ENCODE measurements around the gene PCNT.
"Not testable (repeated sequence)": the region's sequence is repeated elsewhere in the genome, so short reads cannot be mapped to it uniquely, and the experiment has no call there.

PCNT gene

DNA sequence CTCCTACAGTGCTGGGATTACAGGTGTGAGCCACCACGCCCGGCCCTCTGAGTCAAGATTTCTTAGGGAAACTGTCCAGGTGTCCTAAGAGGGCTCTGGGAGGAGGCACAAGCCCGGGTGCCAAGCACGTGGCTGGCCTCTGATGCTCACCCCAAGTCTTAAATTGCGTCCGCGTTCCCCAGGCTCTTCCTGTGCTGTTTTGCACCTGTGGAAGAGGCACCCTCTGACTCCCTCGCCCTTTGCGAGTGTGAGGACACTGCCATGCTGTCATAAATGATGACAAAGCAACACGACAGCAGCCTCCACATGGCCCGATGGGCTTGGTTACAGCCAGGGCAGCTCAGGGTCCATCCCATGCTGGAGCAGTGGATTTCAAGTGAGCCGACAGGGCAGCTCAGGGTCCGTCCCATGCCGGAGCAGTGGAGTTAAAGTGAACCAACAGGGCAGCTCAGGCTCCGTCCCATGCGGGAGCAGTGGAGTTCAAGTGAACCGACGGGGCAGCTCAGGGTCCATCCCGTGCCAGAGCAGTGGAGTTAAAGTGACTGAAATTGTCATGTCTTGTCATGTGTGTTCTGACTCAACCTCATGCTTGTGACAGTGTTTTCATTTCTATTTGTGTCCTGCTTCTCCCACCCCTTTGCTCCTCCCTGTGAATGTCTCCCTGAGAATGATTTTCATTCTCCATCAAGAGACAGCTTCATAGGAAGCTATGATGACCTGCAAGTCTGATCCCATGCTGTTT is 33.9 kb downstream of the PCNT start:
- no peak for ATAC-seq

DNA sequence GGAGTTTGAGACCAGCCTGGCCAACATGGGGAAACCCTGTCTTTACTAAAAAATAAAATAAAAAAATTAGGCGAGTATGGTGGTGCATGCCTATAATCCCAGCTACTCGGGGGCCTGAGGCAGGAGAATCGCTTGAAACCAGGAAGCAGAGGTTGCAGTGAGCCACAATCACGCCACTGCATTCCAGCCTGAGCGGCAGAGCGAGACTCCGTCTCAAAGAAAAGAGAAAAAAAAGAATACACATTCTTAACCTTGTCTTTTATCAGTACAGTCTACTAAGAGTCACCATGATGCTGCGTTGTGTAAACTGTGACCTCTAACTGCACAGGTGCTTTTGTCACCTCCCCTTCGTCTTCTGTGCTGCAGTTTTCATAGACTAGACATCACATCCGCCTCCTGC is 37.2 kb downstream of the PCNT start:
- no peak for ATAC-seq

DNA sequence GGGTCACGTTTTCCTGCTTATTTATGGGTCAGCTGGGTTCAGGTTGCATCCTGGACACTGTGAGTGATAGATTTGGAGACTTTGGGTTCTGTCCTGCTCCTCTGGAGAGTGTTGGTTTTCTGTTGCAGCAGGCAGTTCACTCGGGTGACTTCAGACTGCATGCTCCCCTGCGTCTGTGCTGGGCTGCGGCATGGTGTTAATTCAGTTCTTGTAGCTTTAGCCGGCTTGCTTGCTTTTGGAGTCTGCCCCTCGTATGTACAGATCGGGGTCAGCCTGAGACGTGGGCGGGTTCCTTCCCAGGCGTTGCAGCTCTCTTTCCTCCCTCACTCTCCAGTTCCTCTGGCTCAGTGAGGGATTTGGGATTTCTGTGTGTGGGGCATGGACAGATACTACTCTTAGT is 38.0 kb downstream of the PCNT start:
- ATAC-seq: no peak

DNA sequence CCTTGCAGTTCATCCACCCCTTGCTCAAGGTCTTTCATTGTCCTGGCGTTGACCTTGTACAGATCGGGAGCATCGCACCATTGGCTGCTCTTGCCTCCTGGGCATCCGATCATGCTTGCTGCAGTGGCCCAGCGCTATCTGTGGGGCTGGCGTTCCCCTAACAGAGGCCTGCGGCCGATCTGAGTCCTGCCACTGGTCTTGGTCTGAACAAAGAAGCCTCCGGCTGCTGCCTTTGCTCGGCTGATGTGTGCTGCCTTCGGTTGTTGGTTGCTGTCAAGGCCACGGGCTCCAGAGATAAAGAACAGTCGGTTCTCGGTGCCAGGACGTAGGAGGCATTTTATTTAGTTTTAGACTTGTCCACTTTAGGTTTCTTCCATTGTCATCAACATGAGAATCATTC is 39.0 kb downstream of the PCNT start:
- no peak for ATAC-seq

DNA sequence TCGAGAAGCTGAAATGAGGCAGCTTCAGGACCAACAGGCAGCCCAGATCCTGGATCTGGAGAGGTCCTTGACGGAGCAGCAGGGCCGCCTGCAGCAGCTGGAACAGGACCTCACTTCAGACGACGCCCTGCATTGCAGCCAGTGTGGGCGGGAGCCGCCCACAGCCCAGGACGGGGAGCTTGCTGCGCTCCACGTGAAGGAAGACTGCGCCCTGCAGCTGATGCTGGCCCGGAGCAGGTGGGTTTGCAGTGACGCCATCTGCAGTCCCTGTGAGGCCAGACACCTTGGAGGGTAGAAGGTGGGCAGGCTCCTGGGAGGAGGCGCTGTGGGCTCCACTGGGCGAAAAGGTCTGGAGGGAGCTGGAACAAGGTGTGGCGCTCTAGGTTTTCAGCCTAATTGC is 39.7 kb downstream of the PCNT start:
- ATAC-seq: no peak

DNA sequence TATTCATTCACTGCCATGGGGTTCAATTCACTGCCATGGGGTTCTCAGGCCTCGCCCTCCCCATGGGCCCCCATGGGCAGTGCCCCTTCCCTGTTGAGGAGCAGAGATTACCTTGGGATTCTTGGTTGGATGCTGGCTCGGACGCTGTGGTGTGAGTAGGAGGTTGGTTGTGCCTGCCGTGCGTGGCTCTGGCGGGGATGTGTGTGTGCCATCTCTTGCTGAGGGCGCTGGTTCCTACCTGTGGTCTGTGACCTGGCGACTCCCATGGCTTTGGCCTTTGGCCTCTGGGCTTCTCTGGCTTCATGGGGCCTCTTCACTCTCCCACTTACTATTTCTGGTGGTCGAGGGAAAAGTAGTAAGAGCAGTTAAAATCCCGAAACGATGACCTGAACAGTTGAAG is 42.1 kb downstream of the PCNT start:
- ATAC-seq: no peak

DNA sequence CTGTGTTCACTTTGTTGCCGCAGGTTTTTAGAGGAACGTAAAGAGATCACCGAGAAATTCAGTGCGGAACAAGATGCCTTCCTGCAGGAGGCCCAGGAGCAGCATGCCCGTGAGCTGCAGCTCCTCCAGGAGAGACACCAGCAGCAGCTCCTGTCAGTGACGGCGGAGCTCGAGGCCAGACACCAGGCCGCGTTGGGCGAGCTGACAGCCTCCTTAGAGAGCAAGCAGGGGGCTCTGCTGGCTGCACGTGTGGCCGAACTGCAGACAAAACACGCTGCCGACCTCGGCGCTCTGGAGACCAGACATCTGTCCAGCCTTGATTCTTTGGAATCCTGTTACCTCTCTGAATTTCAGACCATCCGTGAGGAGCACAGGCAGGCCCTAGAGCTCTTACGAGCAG is 42.6 kb downstream of the PCNT start:
- no peak for ATAC-seq

DNA sequence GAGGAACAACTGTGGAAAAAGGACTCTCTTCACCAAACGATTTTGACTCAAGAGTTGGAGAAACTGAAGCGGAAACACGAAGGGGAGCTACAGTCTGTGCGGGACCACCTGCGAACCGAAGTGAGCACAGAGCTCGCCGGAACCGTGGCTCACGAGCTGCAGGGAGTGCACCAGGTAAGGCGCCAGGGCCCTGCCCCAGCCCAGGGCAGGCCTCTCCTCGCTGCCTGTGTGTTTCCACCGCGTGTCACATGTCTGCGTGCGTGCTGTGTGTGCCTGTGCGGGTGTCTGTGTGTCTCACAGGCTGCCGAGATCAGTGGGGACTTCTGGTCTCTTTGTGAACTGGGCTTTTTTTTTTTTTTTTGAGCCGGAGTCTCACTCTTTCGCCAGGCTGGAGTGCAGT is 43.0 kb downstream of the PCNT start:
- no peak for ATAC-seq

DNA sequence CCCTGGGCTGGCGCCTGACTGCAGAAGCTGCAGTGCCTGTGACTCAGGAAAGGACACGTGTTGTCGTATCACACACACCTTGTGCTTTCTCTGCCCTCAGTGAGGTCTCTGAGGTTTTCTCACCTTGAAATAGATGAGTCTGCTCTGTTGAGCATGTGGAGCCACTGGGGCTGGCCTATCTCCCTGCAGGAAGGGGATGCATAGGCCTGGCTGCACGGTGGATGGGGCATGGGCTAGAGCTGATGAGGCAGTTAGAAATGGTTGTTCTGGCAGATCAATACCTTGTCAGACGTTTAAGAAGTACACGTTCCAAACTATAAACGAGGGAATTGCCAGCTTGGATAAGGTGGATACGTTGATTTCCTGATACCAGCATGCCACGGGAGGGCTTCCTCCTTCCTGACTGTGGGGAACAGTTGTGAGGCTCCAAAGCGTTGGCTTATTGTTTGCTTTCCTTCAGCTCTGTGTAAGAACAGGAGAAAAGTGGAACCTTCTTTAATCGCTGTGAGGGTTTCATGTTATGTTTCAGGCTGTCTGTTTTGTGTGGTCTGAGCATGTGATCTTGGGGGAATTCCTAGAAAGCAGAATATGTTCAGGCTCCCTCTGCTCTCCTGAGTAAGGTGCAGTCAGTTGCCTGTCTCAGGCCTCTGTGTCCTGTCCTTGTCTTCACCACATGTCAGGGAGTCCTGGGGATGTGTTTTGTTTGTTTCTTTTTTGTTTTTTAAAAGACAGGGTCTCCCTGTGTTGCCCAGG is 44.8 kb downstream of the PCNT start:
- peak; percentile 87 to 88 for ATAC-seq

DNA sequence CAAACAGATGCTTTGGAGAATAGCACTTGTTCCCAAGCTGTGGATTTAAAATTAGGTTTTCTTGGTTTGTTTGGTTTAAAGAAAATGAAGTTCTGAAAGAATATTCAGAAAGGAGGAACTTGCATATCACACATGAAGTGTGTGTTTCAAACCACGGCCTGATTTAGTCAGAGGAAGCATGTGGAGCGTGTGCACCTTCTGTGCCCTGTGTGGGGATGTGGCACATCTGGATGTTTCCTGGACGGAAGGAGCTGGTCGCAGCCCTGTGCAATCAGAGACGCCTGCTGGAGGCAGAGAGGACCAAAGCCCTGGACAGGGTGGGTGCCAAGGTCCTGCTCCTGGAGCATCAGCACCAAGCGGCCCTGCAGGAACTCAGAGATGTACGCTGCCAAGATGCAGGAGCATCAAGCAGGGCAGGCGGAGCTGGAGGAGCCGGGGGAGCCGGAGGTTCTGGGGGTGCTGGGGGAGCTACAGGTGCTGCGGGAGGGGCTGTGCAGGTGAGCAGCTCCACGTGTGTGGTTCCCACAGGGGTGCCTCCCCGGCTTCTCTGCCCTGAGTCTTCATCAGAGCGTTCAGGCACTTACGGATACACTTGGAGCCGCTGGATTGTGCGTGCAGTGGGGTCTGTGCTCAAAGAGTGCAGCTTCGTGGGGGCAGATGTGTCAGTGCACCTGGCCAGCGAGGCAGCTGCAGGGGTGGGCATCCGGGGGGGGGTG is 45.7 kb downstream of the PCNT start:
- no peak for ATAC-seq

DNA sequence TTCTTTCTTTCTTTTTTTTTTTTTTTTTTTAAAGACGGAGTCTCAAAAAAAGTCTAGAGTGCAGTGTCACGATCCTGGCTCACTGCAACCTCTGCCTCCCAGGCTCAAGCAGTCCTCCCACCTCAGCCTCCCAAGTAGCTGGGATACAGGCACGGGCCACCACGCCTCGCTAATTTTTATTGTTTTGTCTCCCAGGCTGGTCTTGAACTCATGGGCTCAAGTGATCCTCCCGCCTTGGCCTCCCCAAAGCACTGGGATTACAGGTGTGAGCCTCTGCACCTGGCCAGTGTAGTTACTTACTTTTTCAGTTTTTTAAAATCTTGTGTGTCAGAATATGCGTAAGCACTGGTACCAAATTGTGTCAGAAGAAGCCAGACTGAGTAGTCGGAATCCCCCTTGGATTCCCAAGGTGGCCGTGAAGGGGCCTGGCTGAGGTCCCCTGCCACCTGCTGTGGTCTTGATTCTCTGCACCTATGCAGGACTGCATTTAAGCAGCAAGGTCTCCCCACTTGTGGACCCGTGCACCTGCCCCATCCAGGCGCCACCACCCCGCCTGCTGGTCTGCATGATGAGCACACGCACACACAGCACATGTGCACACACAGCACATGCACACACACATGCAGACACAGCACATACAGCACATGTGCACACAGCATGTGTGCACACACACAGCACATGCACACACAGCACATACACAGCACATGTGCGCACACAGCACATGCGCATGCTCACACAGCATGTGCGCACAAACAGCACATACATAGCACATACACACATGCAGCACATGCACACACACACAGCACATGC is 47.5 kb downstream of the PCNT start:
- no peak for ATAC-seq

DNA sequence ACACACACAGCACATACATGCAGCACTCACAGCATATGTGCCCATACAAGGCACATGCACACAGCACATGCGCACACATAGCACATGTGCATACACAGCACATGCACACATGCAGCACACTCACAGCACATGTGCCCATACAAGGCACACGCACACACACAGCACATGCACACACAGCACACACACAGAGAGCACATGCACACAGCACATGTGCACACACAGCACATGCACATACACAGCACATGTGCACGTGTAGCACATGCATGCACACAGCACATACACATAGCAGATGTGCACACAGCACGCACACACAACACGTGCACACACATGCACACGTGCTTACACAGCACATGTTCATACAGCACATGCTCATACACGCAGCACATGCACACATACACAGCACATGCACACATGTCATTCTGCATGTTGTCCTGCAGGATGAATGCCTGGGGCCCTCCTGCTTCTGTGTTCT is 48.1 kb downstream of the PCNT start:
- ATAC-seq: no peak

DNA sequence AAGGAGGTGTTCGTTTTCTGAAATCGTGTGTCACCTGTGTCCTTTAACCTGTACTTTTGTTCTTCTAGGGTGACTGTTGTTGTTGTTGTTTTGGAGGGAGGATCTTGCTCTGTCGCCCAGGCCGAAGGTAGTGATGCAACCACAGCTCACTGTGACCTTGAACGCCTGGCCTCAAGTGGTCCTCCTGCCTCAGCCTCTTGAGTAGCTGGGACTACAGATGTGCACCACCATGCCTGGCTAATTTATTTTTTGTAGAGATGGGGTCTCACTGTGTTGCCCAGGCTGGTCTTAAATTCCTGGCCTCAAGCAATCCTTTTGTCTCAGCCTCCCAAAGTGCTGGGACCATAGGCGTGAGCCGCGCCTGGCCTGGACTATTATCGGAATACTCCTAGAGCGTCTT is 49.0 kb downstream of the PCNT start:
- ATAC-seq: not testable (repeated sequence)

DNA sequence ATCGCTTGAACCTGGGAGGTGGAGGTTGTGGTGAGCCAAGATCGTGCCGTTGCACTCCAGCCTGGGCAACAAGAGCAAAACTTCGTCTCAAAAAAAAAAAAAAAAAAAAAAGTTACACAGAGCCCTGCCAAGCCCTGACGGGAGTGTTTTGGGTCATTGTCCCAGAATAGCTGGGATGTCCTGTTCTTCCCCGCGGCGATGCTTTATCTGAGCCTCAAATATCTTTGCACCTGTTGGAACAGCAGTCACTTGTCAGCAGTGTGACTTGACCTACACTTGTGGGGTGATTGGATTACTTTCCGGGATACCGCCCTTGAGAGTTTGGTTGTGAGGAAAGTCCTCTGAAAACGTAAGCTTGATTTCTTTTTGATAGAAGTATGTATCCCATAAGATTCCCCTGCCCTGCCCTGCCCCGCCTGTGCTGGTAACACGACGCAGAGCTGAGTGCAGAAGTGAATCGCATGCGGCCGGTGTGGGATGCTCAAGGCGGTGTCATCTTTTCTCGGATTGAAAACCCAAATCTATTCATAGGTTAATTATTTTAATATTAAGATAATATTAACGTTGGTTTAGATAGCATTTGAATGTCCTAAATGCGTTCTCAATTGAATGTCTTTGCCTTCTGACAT is 50.9 kb downstream of the PCNT start:
- ATAC-seq: no peak

DNA sequence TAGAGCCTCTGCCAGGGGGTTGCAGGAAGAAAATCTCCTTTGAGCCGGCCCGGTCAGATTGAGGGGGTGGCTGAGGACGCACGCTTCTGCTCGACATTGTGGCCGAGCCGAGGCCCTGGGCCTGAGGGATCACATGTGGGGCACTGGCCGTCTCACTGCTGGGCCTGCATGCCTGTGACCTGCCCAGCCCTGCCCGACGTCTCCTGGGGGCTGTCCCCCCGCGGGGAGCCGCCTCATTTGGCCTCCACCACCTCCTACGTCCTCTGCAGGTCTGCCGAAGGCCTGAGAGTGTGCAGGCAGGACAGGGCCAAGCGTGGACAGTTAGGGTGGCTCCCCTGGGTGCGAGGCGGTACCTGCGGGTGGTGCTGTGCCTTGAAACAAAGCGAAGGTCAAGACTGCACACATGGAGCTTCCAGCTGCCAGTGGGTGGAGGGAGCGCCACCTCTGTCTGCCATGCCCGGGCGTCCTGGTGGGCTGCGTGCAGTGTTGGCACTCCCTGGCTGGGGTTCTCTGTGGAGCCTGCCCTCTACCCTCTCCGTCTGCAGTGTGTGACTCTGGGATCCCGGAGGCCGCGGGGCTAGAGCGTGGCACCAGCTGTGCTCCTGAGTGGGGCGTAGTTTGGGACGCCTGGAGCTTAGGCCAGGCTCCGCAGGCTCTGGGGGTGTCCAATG is 51.7 kb downstream of the PCNT start:
- ATAC-seq: no peak

DNA sequence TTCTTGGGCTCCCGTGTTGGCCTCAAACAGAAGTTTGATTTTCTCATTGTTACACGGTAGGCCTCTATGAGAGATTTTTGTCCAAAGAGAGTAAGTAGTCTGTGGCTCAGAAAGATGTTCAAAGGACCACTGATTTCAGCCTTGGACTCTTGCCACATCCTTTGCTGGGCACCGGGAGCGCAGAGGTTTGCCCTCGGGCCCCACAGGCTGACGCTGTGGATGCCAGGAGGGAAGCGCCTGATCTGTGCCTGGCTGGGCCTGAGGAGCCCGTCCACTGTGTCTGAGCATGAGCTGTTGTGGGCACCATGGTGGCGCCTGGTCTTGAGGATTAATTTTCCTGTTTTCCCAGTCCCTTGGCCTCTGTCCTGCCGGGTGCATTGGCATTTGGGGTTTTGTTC is 52.3 kb downstream of the PCNT start:
- ATAC-seq: no peak

DNA sequence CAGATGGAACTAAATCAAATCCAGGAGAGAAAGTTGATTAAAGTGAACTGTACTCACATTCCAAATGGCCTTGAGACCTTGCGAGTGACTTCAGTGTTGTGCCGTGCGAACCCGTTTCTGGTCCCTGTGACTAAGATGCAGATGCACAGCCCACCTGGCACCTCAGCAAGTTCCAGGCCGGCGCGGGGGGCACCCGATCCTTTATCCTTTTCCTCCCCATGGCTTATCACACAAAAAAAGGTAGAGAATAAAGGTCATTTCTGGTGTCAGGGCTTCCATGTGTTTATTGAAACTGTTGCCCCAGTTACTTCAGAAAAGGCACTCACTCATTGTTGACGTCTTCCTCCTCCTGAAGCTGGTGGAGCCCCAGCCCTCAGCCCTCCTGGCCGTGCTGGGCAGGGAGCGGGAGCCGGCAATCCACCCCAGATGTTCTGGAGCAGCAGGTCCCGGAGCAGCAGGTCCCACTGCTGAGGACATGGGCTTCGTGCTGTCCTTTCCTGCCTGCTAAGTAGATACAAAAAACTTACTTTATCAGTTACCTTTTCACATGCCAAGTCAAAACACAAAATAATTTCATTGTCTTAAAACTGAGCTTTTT is 53.0 kb downstream of the PCNT start:
- ATAC-seq: no peak

DNA sequence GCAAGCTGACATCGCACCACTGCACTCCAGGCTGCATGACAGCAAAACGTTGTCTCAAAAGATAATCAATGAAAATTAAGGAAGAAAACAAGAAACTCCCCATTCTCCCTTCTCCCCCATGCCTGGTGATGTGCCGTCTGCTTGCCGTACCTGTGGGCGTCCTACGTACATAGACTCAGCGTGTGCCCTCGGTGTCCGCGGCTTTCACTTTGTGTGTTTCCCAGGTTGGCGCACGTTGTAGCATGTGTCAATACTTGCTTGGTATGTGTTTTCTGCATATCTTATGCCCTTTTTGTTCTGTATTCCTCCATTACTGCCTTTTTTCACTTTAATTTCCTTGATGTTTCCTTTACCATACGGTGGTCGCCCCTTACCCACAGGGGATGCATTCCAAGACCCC is 53.8 kb downstream of the PCNT start:
- ATAC-seq: no peak

DNA sequence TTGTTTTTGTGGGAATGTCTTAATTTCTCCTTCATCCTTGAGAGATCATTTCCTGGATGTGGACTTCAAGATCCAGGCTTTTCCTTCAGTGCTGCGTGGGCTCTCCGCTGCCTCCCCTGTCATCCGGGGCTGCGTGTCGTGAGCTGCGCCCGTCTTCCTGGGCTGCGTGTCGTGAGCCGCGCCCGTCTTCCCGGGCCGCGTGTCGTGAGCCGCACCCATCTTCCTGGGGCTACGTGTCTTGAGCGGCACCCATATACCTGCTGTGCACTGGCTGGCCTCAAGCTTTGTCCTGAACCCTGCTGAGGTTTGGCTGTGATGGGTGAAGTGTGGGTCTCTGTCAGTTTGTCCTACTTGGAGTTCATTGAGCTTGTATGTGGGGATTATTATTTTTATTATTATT is 55.1 kb downstream of the PCNT start:
- no peak for ATAC-seq

DNA sequence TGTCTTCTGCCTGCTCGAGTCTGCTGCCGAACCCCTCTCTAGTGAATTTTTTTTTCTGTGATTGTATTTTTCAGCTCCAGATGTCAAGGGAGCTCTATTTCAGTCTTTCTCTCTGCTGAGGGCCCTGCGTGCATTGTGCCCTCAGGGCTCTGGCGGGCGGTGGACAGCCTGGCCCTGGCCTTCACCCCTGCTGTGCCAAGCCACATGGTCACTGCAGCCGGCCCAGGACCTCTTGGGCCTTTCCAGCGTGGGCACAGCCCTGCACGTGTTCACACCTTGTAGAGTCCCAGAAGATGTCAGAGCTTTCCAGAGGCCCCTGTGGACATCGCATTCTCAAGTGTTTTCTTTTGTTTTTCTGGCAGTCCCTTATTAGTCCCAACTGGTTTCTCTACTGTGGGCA is 55.7 kb downstream of the PCNT start:
- no peak for ATAC-seq

DNA sequence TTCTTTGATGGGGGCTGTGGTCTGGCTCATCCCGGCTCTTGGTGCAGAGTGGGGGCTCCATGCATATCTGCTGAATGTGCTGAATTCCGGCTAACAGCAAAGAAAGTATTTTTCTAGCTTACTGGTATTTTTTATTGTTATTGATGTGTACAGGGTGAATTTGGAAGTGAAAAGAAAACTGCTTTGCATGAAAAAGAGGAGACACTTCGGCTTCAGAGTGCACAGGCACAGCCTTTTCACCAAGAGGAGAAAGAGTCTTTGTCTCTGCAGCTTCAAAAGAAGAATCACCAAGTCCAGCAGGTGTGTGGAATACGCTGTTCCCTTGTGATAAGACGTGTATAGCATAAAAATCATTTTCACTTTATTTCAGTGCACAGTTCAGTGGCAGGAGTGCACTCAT is 57.6 kb downstream of the PCNT start:
- ATAC-seq: no peak

Data from activated CD4-positive, CD25-positive, alpha-beta regulatory T cell treated with anti-CD3 and anti-CD28 coated beads, Interleukin-2, amount 50 U/mL, for 24 hours (primary cell).